GM21576 (cell line): ENCODE measurements around the gene SHROOM2.

Source experiments
- ATAC-seq: cut with Tn5 transposase; IDR thresholded peaks from one replicate; pipeline ENCODE4 v1.9.1; 2021; ENCODE audit warnings: mild to moderate bottlenecking, moderate library complexity; ENCODE audit not compliant: unreplicated experiment

Gene SHROOM2

GRCh38 chrX:9995855-9996339, 209.7 kb downstream of the SHROOM2 start:
- no peak for ATAC-seq

DNA sequence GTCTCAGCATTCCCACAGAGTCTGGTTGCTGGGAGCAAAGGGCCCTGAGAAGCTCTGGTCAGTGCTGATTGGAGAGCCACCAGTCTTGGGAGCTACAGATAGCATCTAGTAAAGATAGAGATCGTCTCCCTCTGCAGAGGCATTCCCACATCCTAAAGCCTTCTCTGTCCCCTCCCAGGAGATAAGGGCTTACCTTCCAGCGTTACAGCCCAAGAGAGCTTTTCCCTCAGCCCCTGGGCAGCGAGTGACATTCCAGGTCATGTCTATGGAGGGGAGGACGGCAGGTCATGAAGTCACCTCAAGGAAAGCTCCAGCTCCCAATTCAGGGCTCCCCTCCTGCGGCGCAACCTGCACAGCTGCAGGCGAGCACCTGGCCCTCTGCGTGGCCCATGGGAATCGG, 210.8 kb downstream of the SHROOM2 start:
- ATAC-seq, result no peak

GRCh38 chrX:9997524-9997923, 211.3 kb downstream of the SHROOM2 start:
- ATAC-seq, result no peak
